Measurements from ENCODE around the gene PAPPA.

Gene PAPPA

DNA sequence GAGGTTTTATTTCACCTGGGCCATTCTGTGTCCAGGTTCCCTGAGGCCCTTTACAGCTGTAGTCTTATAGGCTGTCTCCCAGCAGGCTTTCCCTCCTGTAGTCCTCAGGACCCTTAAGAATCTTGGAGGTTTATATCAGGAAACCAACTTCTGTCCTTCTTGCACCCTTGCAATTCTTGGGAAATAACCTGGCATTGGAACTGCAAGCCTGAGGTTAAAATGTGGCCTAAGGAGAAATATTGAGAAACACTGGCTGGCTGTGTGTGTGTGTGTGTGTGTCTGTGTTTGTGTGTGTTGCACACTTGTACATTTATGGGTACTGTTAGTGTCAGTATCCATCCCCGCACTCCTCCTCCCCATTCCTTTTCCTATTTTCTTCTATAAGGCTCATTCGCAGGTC lies 168.9 kb downstream of the PAPPA start:
- DNase-seq, result no peak

DNA sequence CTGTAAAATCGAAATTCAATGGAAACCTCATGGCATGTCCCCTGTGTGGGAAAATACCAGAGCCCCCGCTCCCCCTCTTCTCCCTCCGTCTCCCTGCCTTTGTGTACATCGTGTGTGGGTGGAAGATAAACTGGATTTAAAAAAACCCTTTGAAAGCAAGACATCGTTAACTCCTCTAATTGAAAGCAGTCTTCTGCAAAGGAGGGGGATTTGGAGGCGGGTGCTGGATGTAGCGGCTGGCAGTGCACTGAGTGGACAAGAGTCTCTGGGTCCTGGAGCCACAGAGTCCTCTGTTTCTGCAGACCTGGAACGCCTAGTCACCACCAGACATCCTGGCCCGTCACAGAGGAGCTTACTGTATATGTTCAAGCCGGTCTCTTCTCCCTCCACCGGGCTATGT lies 169.4 kb downstream of the PAPPA start:
- no peak for DNase-seq

DNA sequence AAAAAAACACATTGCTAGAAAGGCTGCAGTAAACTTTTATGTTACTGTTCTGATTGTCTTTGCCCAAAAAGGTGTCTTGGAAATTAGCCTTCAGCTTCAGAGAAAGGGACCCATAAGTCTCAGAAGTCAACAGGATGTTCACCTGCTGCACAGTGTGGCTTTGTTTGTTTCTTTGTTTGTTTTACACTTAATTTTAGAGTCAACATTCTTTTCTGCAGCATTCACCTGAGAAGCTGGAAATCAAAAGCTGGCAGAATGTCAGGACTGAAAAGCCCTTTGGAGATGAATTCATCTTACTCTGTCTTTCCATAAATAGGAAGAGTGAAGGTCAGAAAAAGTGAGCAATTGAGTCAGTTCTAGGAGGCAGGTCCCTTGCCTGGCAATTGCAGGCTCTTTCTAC lies 170.0 kb downstream of the PAPPA start:
- no peak for DNase-seq

- DNase-seq, result no peak
Measured at GRCh38 chr9:116325924-116326323, 172.3 kb downstream of the PAPPA start.

DNA sequence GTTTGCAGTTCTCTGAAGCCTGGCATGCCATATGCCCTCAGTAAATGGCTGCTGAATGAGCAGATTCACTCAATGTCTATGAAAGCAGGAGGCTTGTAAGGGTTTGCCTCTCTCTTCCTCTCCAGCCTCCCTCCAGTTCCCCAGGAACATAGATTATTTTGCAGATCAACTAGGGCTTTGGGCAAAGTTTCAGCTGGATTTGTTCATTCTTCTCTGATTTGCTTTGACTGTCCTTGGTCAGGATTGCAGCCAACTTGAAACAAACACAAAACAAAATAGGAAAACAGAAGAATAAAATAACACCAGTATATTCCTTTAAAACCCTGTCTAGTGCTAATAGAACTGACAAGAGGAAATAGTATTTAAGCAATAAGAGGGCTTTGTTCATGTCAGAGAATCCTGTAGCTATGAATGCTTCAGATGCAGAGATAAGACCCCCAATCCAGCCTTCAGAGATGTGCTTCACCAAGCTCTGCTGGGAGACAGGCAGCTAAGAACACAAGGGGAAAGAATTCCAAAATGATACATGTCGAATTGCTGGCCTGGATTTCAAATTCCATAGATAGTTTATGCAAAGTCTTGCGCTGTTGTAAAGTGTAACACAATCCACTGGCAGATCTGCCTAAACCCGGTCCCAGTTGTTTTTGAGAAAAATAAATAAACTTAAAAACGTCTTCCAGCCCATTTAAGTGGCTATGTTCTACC lies 174.3 kb downstream of the PAPPA start:
- DNase-seq, result no peak

DNA sequence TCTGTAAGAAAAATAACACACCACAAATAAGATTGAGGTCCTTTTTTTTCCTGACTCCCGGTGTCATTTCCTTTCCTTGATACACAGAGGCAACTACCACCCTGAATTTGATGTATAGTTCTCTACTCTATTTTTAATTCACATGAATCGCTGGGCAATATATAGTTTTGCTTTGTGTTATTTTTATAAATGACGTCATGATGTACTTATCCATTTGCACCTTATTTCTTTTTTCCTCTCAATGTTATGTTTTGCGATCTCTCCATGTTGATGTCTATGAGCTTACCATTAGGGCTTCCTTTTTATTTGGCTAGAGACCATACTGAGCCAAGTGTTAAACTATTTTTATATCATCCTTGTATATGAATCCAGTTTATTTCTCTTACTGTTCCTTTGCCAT lies 175.9 kb downstream of the PAPPA start:
- DNase-seq, result no peak

DNA sequence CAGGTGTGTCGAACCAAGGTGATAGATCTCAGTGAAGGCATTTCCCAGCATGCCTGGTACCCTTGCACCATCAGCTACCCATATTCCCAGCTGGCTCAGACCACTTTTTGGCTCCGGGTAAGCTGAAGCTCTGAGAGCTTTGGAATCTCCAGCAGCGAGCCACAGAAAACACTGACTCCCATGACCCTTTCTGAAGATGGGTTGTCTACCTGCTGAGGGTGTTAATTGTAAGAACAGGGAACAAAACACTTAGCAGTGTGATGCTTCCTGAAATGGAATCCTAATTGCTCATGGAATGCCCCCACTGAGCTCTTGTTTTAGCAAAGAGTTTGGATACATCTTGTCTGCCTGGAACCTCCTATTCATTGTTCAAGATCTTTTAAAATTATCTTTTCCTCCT lies 177.7 kb downstream of the PAPPA start:
- no peak for DNase-seq

GRCh38 chr9:116332090-116332489 lies 178.5 kb downstream of the PAPPA start:
- no peak for DNase-seq

DNA sequence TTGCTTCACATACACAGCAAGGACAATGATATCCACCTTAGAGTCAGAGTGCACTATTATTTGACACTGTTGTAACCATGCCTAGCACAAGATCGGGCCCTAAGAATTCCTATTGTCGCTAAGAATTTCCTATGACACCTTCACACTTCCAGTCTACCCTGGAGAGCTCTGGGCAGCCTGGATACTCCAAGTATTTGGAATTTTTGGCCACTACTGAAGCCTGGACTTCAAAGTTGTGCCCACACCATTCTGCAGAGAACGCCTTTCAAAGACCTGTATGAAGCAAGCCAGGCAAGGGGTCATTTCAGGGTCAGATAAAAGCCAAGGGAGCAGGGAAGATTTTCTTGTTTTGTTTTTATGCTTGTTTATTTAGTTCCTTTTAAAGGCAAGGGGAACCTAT lies 179.7 kb downstream of the PAPPA start:
- DNase-seq, result no peak

GRCh38 chr9:116334546-116335150 lies 181.1 kb downstream of the PAPPA start:
- DNase-seq, result no peak

- no peak for DNase-seq
Measured at GRCh38 chr9:116335392-116335791, 181.8 kb downstream of the PAPPA start.

- DNase-seq, result no peak
Measured at GRCh38 chr9:116336133-116336862, 182.7 kb downstream of the PAPPA start.

GRCh38 chr9:116337015-116337414 lies 183.4 kb downstream of the PAPPA start:
- DNase-seq, result no peak

- DNase-seq, result no peak
Measured at GRCh38 chr9:116340270-116340669, 186.7 kb downstream of the PAPPA start.

GRCh38 chr9:116342061-116342460 lies 188.5 kb downstream of the PAPPA start:
- no peak for DNase-seq

DNA sequence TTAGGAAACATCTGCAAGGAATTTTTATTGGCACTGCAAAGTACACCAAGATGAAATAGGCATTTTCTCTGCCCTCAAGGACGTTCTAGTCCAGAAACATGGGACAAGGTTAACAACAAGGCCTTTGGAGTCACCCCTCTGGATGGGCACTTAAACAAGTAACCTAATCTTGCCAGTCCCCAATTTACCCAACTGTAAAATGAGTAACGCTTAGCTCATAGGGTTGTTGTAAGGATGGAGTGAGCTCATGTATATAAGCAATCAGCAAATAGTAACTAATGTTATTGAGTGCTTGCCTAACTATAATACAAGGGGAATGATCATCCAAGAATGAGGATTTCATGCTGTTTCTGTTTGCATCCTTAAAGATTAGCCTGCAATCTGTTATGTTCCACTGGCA lies 189.3 kb downstream of the PAPPA start:
- DNase-seq, result no peak

DNA sequence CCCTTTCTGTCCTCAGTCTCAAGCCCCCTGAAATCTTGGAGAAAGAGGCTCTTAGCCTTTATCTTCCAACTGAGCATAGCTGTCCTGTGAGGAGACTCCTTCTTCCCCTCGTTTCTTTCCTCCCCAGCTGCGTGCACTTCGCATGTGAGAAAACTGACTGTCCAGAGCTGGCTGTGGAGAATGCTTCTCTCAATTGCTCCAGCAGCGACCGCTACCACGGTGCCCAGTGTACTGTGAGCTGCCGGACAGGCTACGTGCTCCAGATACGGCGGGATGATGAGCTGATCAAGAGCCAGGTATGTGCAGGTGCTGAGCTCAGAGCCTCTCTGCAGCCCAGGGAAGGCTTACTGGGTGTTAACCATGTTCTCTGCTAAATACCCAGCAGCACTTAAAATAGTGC lies 190.8 kb downstream of the PAPPA start:
- DNase-seq, result no peak

- DNase-seq, result no peak
Measured at GRCh38 chr9:116345393-116345792, 191.8 kb downstream of the PAPPA start.

DNA sequence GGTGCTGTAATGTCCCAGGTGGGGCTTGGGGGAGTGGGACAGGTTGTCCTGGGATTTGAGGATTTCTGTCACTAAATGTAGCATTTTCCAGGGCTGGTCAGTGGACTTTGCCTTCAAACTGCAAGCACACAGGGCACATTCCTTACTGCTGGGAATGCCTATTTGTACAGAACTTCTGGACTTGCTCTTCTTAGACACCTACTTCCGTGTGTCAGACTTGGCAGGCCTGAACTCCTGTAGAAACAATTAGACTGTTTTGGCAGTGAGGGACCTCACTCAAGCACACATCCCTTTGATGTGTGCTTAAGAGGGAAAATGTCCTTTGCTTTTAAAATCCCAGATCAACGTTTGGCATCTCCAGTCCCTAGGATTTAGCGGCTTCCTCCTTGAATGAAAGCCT lies 192.2 kb downstream of the PAPPA start:
- no peak for DNase-seq

DNA sequence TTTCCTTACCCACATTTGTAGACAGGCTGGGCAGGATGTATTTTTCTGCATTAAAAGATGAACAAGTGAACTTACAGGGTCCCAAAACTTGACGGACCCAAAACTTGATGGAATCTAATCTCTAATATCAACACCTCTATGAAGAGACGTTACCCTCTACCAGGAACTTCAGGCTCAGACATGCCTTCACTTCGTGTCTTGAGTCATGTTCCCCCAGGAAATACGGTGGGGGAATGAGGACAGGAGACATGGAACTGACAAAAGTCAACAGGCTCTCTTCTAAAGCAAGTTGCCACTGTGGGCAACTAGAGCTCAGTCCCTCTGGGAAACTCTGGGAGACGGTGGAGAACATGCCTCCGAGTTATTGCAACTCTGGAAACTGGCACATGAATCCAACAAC lies 196.1 kb downstream of the PAPPA start:
- DNase-seq, result no peak

DNA sequence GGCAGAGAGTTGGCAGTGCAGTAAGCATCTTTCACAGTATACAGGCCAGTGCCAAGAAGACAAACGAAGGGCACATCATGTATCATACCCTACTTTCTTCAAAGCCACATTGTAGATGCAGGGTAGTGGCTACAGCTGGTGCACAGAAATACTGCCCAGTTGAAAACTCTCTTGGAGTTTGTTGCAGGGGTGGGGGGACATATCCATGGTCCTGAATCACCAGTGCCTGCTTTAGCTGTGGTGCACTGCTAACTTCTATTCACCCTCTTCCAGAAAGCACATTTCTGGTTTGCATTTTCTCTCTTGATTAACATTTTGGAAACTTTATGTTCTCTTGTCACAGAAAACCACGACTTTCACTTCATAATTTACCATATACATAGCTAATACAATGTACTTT lies 196.6 kb downstream of the PAPPA start:
- no peak for DNase-seq

DNA sequence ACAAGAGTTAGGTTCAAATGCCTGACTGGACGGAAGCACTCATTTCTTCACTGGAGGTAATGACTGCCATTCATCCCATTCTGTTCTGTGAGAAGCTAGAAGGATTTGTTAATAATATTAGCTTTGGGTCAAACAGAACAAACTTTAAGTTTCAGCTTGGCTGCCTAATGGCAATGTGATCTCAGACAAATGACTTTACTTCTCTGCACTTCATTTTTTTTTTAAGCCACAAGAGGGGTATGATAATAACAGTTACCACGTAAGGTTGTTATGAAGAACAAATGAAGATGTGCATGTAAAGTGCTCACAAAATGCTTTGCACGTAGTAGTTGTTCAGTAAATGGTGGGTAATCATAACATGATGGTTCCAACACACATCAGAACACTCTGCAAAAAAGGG lies 199.4 kb downstream of the PAPPA start:
- no peak for DNase-seq

DNA sequence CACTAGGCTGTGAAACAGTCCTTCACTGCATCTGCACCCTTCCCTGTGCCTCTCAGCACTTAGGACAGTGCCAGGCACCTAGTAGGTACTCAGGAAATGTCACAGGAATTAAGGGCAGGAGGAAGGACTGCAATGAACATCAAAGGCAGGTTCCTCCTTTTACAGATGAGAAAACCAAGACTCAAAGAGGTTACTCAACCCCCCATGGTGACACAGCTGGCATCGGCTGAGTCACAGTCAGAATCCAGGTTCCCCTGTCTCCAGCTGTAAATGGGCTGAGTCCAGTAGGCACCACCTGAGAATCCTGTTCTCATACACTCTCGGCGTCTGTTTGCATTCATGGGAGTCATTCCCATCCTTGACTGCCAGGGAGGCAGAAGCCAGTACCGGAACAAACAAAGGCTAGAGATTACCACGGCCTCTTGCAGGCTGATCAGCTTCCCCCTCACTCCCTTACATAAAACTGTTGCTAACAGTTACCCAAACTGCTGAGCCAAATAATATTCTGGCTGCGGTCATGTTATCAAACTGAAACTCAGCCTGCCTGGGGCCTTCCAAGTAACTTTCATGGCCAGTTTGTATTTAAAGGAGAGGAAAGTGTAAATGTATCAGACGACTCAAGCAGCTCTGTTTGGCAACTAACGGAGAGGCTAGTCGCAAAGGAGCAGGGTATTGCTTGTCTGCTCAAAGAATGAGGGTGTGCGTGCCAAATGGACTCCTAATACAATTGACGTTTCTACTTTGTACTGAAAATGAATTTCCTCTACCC lies 201.7 kb downstream of the PAPPA start:
- DNase-seq, result no peak

DNA sequence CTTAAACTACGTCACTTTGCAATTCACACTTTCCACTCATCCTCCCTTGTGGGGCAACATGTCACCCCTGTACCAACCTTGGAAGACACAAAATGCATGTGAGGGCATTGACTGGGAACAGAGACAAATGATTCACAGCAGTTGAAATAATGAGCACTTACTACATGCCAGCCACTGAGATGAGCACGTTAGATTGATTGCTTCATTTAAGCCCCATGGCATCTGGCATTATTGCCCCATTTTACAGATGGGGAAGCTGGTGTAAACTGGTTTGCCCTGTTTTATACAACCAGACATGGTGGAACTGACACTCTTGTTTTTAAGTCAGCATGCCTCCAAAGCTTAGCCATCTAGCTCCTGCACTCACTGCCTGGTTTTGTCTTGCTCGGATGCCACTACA lies 204.7 kb downstream of the PAPPA start:
- no peak for DNase-seq
